Endodermal cell (in vitro differentiated cells): ENCODE data around the gene FBN2. TPM values are rescaled to one million over a fixed set of nuclear protein-coding genes. Genes with fewer than 3 reads are reported as not detected.

Experiments
- DNase-seq: peaks from one replicate; pipeline ENCODE4 v3.0.0-alpha.2; 2017
- H3K27ac ChIP-seq: 2 replicates; pipeline ENCODE4 v1.5.1; 2013; ENCODE audit warnings: mild to moderate bottlenecking, low read depth, low read length, moderate library complexity
- H3K27me3 ChIP-seq: 2 replicates; pipeline ENCODE4 v1.6.1; 2013; ENCODE audit warnings: mild to moderate bottlenecking, low read length, moderate library complexity; ENCODE audit not compliant: insufficient read depth, control insufficient read depth, poor library complexity, severe bottlenecking
- H3K36me3 ChIP-seq: 2 replicates; pipeline ENCODE4 v1.7.0; 2013; ENCODE audit warnings: mild to moderate bottlenecking, low read length, moderate library complexity; ENCODE audit not compliant: control insufficient read depth, insufficient read depth
- H3K4me1 ChIP-seq: one replicate; pipeline ENCODE4 v1.7.0; 2013; ENCODE audit warnings: low read length; ENCODE audit not compliant: control insufficient read depth, insufficient read depth
- H3K4me3 ChIP-seq: 2 replicates; pipeline ENCODE4 v1.5.1; 2013; ENCODE audit warnings: mild to moderate bottlenecking, low read length, moderate library complexity
- H3K9ac ChIP-seq: 2 replicates; pipeline ENCODE4 v1.6.1; 2013; ENCODE audit warnings: mild to moderate bottlenecking, low read length, moderate library complexity; ENCODE audit not compliant: poor library complexity, severe bottlenecking; ENCODE audit errors: extremely low read depth
- H3K9me3 ChIP-seq: 2 replicates; pipeline ENCODE4 v1.6.1; 2013; ENCODE audit warnings: mild to moderate bottlenecking, low read length, moderate library complexity; ENCODE audit not compliant: control insufficient read depth
- H3K27ac Mint-ChIP-seq: 2 replicates; pipeline ENCODE4 v1.8.0; 2020; ENCODE audit warnings: mixed read lengths
- H3K27me3 Mint-ChIP-seq: 2 replicates; pipeline ENCODE4 v1.8.0; 2021; ENCODE audit warnings: mild to moderate bottlenecking, mixed read lengths; ENCODE audit not compliant: insufficient read depth
- H3K36me3 Mint-ChIP-seq: 2 replicates; pipeline ENCODE4 v1.8.0; 2020; ENCODE audit warnings: low read depth, mixed read lengths
- H3K4me1 Mint-ChIP-seq: 2 replicates; pipeline ENCODE4 v1.8.0; 2020; ENCODE audit warnings: mixed read lengths
- H3K4me3 Mint-ChIP-seq: 2 replicates; pipeline ENCODE4 v1.8.0; 2020; ENCODE audit warnings: mild to moderate bottlenecking, moderate library complexity, mixed read lengths
- H3K9me3 Mint-ChIP-seq: 2 replicates; pipeline ENCODE4 v1.8.0; 2020; ENCODE audit warnings: mild to moderate bottlenecking, mixed read lengths
- CTCF ChIP-seq: fragments of 200-600 bp; sonication (generic); conservative IDR thresholded peaks from 2 replicates; pipeline ENCODE4 v1.5.0; 2021; ENCODE audit warnings: antibody characterized with exemption, mild to moderate bottlenecking
- WGBS, 2 experiments: methylation state at CpG; one replicate each; pipeline versions ENCODE4 v1.1.5 to v1.1.7; 2013; ENCODE audit warnings: missing lambda C conversion rate in 2 of 2, mixed read lengths in 1 of 2; ENCODE audit not compliant: insufficient coverage in 1 of 2, insufficient read length in 1 of 2; 5-methylcytosine and 5-hydroxymethylcytosine counted together
- total RNA-seq, 2 donors: library from RNA; stranded (reverse); fragmentation: NEBNext Ultra II Directional in 1 of 2; extraction: Animal tissue kit (Norgen Biotek cat#: 25700) in 1 of 2; gene quantifications; 2 replicates in 1 of 2; 3 replicates in 1 of 2; pipeline ENCODE4 v1.2.1, GENCODE V29; 2021

The FBN2 gene
- total RNA-seq, 2 donors from 2014 or later = 131 to 212 TPM

- Histone ChIP-seq H3K27me3 (no peaks in the 10 kb centered on the region), H3K9ac (no peak overlapping the region), H3K9me3 (no peaks in the 10 kb centered on the region), H3K4me1 (no peaks in the 10 kb centered on the region), H3K27ac (no peak overlapping the region), H3K36me3 (peaks cover 57% of the 10 kb centered on the region), H3K4me3 (no peak overlapping the region)
- Mint-ChIP-seq H3K4me3 (no peak overlapping the region), H3K27ac (no peak overlapping the region), H3K27me3 (no peaks in the 10 kb centered on the region), H3K9me3 (no peaks in the 10 kb centered on the region), H3K4me1 (no peaks in the 10 kb centered on the region), H3K36me3 (peaks cover 53% of the 10 kb centered on the region)
- DNase-seq = no peak
- no peak for TF ChIP-seq CTCF
- WGBS, 2 experiments = 88 to 90% methylated on average over 12 of the region's 12 CpGs
These were observed 274.7 kb downstream of the FBN2 start for GRCh38 chr5:128263357-128263756.

GRCh38 chr5:128262911-128263310, 275.1 kb downstream of the FBN2 start:
- Histone ChIP-seq H3K4me1 (no peaks in the 10 kb centered on the region), H3K27me3 (no peaks in the 10 kb centered on the region), H3K4me3 (no peak overlapping the region), H3K27ac (no peak overlapping the region), H3K9me3 (no peaks in the 10 kb centered on the region), H3K36me3 (peaks cover 59% of the 10 kb centered on the region), H3K9ac (no peak overlapping the region)
- Mint-ChIP-seq H3K36me3 (peaks cover 50% of the 10 kb centered on the region), H3K27me3 (no peaks in the 10 kb centered on the region), H3K27ac (no peak overlapping the region), H3K4me1 (no peaks in the 10 kb centered on the region), H3K9me3 (no peaks in the 10 kb centered on the region), H3K4me3 (no peak overlapping the region)
- 93 to 94% methylated on average over 5 to 6 of the region's 6 CpGs for WGBS, 2 experiments
- TF ChIP-seq CTCF = no peak
- no peak for DNase-seq

GRCh38 chr5:128259607-128260021, 278.4 kb downstream of the FBN2 start:
- no peaks in the 10 kb centered on the region for H3K27me3 ChIP-seq

More at GRCh38 chr5:128259607-128260021, 278.4 kb downstream of the FBN2 start:
- peaks cover 39% of the 10 kb centered on the region for H3K36me3 ChIP-seq
- H3K4me1 Mint-ChIP-seq = no peaks in the 10 kb centered on the region
- no peak for DNase-seq
- H3K9me3 ChIP-seq = no peaks in the 10 kb centered on the region
- H3K4me3 ChIP-seq = no peak overlapping the region
- H3K4me3 Mint-ChIP-seq = no peak overlapping the region
- no peaks in the 10 kb centered on the region for H3K27me3 Mint-ChIP-seq
- peaks cover 38% of the 10 kb centered on the region for H3K36me3 Mint-ChIP-seq
- H3K9ac ChIP-seq = no peak overlapping the region
- 94 to 95% methylated on average over 11 of the region's 11 CpGs for WGBS, 2 experiments
- H3K9me3 Mint-ChIP-seq = no peaks in the 10 kb centered on the region
- no peak overlapping the region for H3K27ac ChIP-seq
- TF ChIP-seq CTCF = no peak
- H3K27ac Mint-ChIP-seq = no peak overlapping the region
- H3K4me1 ChIP-seq = no peaks in the 10 kb centered on the region
